ENCODE results near the gene KRTAP5-5.

KRTAP5-5 gene

GRCh38 chr11:1671658-1672057 lies 42.1 kb downstream of the KRTAP5-5 start:
- H3K4me1 ChIP-seq (ENCODE audit: control insufficient read depth, insufficient read depth, low read length, poor library complexity, severe bottlenecking), result peaks cover 10% of the 10 kb centered on the region
- no peaks in the 10 kb centered on the region for H3K36me3 ChIP-seq (ENCODE audit: control insufficient read depth, insufficient read depth, low read length)
- no peaks in the 10 kb centered on the region for H3K9me3 ChIP-seq (ENCODE audit: control insufficient read depth, low read length)
- no peak overlapping the region for H3K27ac ChIP-seq (ENCODE audit: low read depth, low read length, severe bottlenecking)
- 87 to 89% methylated on average over 8 to 10 of the region's 11 CpGs for WGBS, 2 experiments (ENCODE audit: insufficient coverage in 2 of 2)
- no peak overlapping the region for H3K4me3 ChIP-seq (ENCODE audit: extremely low read depth, insufficient read depth, low read length, poor library complexity, severe bottlenecking)

GRCh38 chr11:1672613-1673350 lies 43.2 kb downstream of the KRTAP5-5 start:
- Histone ChIP-seq H3K4me3 (ENCODE audit: extremely low read depth, insufficient read depth, low read length, poor library complexity, severe bottlenecking) (no peak overlapping the region), H3K36me3 (ENCODE audit: control insufficient read depth, insufficient read depth, low read length) (no peaks in the 10 kb centered on the region), H3K27ac (ENCODE audit: low read depth, low read length, severe bottlenecking) (no peak overlapping the region), H3K4me1 (ENCODE audit: control insufficient read depth, insufficient read depth, low read length, poor library complexity, severe bottlenecking) (peaks cover 4% of the 10 kb centered on the region), H3K9me3 (ENCODE audit: control insufficient read depth, low read length) (no peaks in the 10 kb centered on the region)
- 91 to 92% methylated on average over 14 to 15 of the region's 15 CpGs for WGBS, 2 experiments (ENCODE audit: insufficient coverage in 2 of 2)

GRCh38 chr11:1673446-1674172 lies 44.0 kb downstream of the KRTAP5-5 start:
- WGBS, 2 experiments (ENCODE audit: insufficient coverage in 2 of 2), result 91 to 92% methylated on average over 7 to 8 of the region's 11 CpGs
- Histone ChIP-seq H3K36me3 (ENCODE audit: control insufficient read depth, insufficient read depth, low read length) (no peaks in the 10 kb centered on the region), H3K27ac (ENCODE audit: low read depth, low read length, severe bottlenecking) (no peak overlapping the region), H3K4me1 (ENCODE audit: control insufficient read depth, insufficient read depth, low read length, poor library complexity, severe bottlenecking) (no peaks in the 10 kb centered on the region), H3K9me3 (ENCODE audit: control insufficient read depth, low read length) (no peaks in the 10 kb centered on the region), H3K4me3 (ENCODE audit: extremely low read depth, insufficient read depth, low read length, poor library complexity, severe bottlenecking) (no peak overlapping the region)

GRCh38 chr11:1674173-1675131 lies 44.9 kb downstream of the KRTAP5-5 start:
- H3K9me3 ChIP-seq (ENCODE audit: control insufficient read depth, low read length), result no peaks in the 10 kb centered on the region
- no peaks in the 10 kb centered on the region for H3K36me3 ChIP-seq (ENCODE audit: control insufficient read depth, insufficient read depth, low read length)
- no peaks in the 10 kb centered on the region for H3K4me1 ChIP-seq (ENCODE audit: control insufficient read depth, insufficient read depth, low read length, poor library complexity, severe bottlenecking)
- 88 to 93% methylated on average over 11 to 14 of the region's 21 CpGs for WGBS, 2 experiments (ENCODE audit: insufficient coverage in 2 of 2)
- H3K4me3 ChIP-seq (ENCODE audit: extremely low read depth, insufficient read depth, low read length, poor library complexity, severe bottlenecking), result no peak overlapping the region
- H3K27ac ChIP-seq (ENCODE audit: low read depth, low read length, severe bottlenecking), result peak overlapping the region; percentile 43

- Histone ChIP-seq H3K36me3 (ENCODE audit: control insufficient read depth, insufficient read depth, low read length) (no peaks in the 10 kb centered on the region), H3K27ac (ENCODE audit: low read depth, low read length, severe bottlenecking) (no peak overlapping the region), H3K4me1 (ENCODE audit: control insufficient read depth, insufficient read depth, low read length, poor library complexity, severe bottlenecking) (no peaks in the 10 kb centered on the region), H3K9me3 (ENCODE audit: control insufficient read depth, low read length) (no peaks in the 10 kb centered on the region), H3K4me3 (ENCODE audit: extremely low read depth, insufficient read depth, low read length, poor library complexity, severe bottlenecking) (no peak overlapping the region)
- WGBS, 2 experiments (ENCODE audit: insufficient coverage in 2 of 2), result 91 to 100% methylated on average over 4 to 7 of the region's 11 CpGs
Measured at GRCh38 chr11:1675536-1676228, 46.1 kb downstream of the KRTAP5-5 start.

- Histone ChIP-seq H3K9me3 (ENCODE audit: control insufficient read depth, low read length) (no peaks in the 10 kb centered on the region), H3K4me3 (ENCODE audit: extremely low read depth, insufficient read depth, low read length, poor library complexity, severe bottlenecking) (no peak overlapping the region), H3K36me3 (ENCODE audit: control insufficient read depth, insufficient read depth, low read length) (no peaks in the 10 kb centered on the region), H3K27ac (ENCODE audit: low read depth, low read length, severe bottlenecking) (no peak overlapping the region), H3K4me1 (ENCODE audit: control insufficient read depth, insufficient read depth, low read length, poor library complexity, severe bottlenecking) (no peaks in the 10 kb centered on the region)
- 82% methylated on average over 3 of the region's 7 CpGs; no CpG with 5 or more reads in 1 of the 2 experiments for WGBS, 2 experiments (ENCODE audit: insufficient coverage in 2 of 2)
Measured at GRCh38 chr11:1676229-1676740, 46.7 kb downstream of the KRTAP5-5 start.

GRCh38 chr11:1679881-1680280 lies 50.3 kb downstream of the KRTAP5-5 start:
- no peak overlapping the region for H3K27ac ChIP-seq (ENCODE audit: low read depth, low read length, severe bottlenecking)
- 75 to 88% methylated on average over 3 to 4 of the region's 10 CpGs for WGBS, 2 experiments (ENCODE audit: insufficient coverage in 2 of 2)
- no peaks in the 10 kb centered on the region for H3K9me3 ChIP-seq (ENCODE audit: control insufficient read depth, low read length)

More at GRCh38 chr11:1679881-1680280, 50.3 kb downstream of the KRTAP5-5 start:
- Histone ChIP-seq H3K4me1 (ENCODE audit: control insufficient read depth, insufficient read depth, low read length, poor library complexity, severe bottlenecking) (no peaks in the 10 kb centered on the region), H3K36me3 (ENCODE audit: control insufficient read depth, insufficient read depth, low read length) (no peaks in the 10 kb centered on the region), H3K4me3 (ENCODE audit: extremely low read depth, insufficient read depth, low read length, poor library complexity, severe bottlenecking) (no peak overlapping the region)
